NCI-H2081 treated with DMSO at 0.1 percent for 48 hours (cell line): ENCODE measurements around the gene TDRD9.
"Not testable (repeated sequence)": the region's sequence is repeated elsewhere in the genome, so short reads cannot be mapped to it uniquely, and the experiment has no call there.

Experiments used
- DNase-seq: peaks from one replicate; lab custom pipeline; 2025; lab: John Stamatoyannopoulos, UW

TDRD9 gene

GRCh38 chr14:103980623-103981238 is 52.5 kb downstream of the TDRD9 start:
- not testable (repeated sequence) for DNase-seq

- DNase-seq = no peak
These were observed 55.9 kb downstream of the TDRD9 start for GRCh38 chr14:103984196-103984595.

GRCh38 chr14:103989034-103989433 is 60.8 kb downstream of the TDRD9 start:
- no peak for DNase-seq

- no peak for DNase-seq
These were observed 61.7 kb downstream of the TDRD9 start for GRCh38 chr14:103989964-103990363.

- no peak for DNase-seq
These were observed 66.4 kb downstream of the TDRD9 start for GRCh38 chr14:103994535-103995184.

GRCh38 chr14:103995876-103996275 is 67.6 kb downstream of the TDRD9 start:
- DNase-seq = no peak

GRCh38 chr14:103997391-103997790 is 69.1 kb downstream of the TDRD9 start:
- DNase-seq = no peak

- no peak for DNase-seq
These were observed 69.8 kb downstream of the TDRD9 start for GRCh38 chr14:103998027-103998426.

- no peak for DNase-seq
These were observed 71.7 kb downstream of the TDRD9 start for GRCh38 chr14:103999795-104000440.

- DNase-seq = no peak
These were observed 72.7 kb downstream of the TDRD9 start for GRCh38 chr14:104001003-104001402.

- no peak for DNase-seq
These were observed 75.4 kb downstream of the TDRD9 start for GRCh38 chr14:104003616-104004015.

- DNase-seq = no peak
These were observed 76.6 kb downstream of the TDRD9 start for GRCh38 chr14:104004849-104005248.

- DNase-seq = no peak
These were observed 77.2 kb downstream of the TDRD9 start for GRCh38 chr14:104005489-104005888.

GRCh38 chr14:104007121-104007520 is 78.9 kb downstream of the TDRD9 start:
- DNase-seq = no peak

GRCh38 chr14:104009297-104009696 is 81.0 kb downstream of the TDRD9 start:
- no peak for DNase-seq

GRCh38 chr14:104011824-104012517 is 83.7 kb downstream of the TDRD9 start:
- DNase-seq = no peak

- DNase-seq = no peak
These were observed 86.5 kb downstream of the TDRD9 start for GRCh38 chr14:104014764-104015163.

- no peak for DNase-seq
These were observed 88.8 kb downstream of the TDRD9 start for GRCh38 chr14:104016873-104017650.

- no peak for DNase-seq
These were observed 90.8 kb downstream of the TDRD9 start for GRCh38 chr14:104019029-104019428.

- no peak for DNase-seq
These were observed 91.5 kb downstream of the TDRD9 start for GRCh38 chr14:104019806-104020205.

GRCh38 chr14:104020471-104020870 is 92.2 kb downstream of the TDRD9 start:
- no peak for DNase-seq
